ENCODE data around the gene SPO11.

The SPO11 gene

DNA sequence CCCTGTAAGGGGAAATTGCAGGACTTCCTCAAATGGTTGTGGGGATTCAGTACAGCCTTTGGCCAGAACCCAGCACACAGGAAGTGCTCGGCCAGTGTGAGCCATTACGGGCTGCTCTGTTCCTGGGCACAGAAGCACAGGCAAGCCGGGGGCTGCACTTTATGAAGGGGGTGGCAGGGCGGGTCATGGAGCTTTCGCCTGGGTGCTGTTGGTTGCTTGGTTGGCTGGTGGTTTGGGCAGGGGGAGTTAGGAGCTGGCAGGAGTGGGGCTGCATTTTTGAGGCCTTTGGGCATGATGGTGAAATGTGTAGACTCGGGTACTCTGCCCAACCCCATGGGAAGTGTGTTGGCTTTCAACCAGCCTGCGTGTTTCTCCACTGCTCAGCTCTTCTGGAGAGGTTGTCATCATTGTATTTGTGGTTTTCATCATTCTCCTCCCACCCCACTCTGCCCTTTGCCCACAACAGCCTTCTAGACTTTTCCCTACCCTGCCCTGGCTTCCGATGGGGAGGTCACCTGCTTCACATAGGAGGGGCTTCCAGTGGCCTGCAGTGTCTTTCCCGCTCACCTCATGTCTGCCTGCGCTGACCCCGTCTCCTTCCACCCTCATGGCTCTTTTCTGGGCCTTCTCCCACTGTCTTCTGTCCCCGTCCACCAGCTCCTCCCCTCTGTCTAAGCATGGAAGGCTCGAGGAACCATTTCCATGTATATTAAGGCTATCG is 45.5 kb downstream of the SPO11 start:
- TF ChIP-seq ZNF384 (IDR thresholded peaks at IDR 0.05) (no peak), FOXA1 (IDR thresholded peaks at IDR 0.05) (no peak), FOXM1 (IDR thresholded peaks at IDR 0.05; ENCODE audit: borderline replicate concordance) (no peak), FOXK2 (IDR thresholded peaks at IDR 0.05) (no peak), BHLHE40 (IDR thresholded peaks at IDR 0.05; ENCODE audit: borderline replicate concordance) (no peak), ARNT (IDR thresholded peaks at IDR 0.05) (no peak), TARDBP (IDR thresholded peaks at IDR 0.05) (no peak), ELF4 (IDR thresholded peaks at IDR 0.05) (no peak), SUZ12 (IDR thresholded peaks at IDR 0.05) (no peak), SP1 (IDR thresholded peaks at IDR 0.05) (no peak), HDGF (IDR thresholded peaks at IDR 0.05; ENCODE audit: borderline replicate concordance) (no peak), LEF1 (IDR thresholded peaks at IDR 0.05; ENCODE audit: borderline replicate concordance) (no peak), L3MBTL2 (conservative IDR thresholded peaks at IDR 0.05) (no peak), NFRKB (IDR thresholded peaks at IDR 0.05) (no peak), CTBP1 (IDR thresholded peaks at IDR 0.05; ENCODE audit: borderline replicate concordance) (no peak)
- TF ChIP-seq, protein P1, sequence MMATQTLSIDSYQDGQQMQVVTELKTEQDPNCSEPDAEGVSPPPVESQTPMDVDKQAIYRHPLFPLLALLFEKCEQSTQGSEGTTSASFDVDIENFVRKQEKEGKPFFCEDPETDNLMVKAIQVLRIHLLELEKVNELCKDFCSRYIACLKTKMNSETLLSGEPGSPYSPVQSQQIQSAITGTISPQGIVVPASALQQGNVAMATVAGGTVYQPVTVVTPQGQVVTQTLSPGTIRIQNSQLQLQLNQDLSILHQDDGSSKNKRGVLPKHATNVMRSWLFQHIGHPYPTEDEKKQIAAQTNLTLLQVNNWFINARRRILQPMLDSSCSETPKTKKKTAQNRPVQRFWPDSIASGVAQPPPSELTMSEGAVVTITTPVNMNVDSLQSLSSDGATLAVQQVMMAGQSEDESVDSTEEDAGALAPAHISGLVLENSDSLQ (IDR thresholded peaks at IDR 0.05): no peak
- ChIA-PET POLR2A (interaction anchor here (0.9 kb wide), 1 partner anchor 16 kb away, joined by 5 read pairs; the partner anchor contains the start of gene RBM38), CTCF (no interaction called here)
- no peak for DNase-seq (ENCODE audit: extremely low spot score)

DNA sequence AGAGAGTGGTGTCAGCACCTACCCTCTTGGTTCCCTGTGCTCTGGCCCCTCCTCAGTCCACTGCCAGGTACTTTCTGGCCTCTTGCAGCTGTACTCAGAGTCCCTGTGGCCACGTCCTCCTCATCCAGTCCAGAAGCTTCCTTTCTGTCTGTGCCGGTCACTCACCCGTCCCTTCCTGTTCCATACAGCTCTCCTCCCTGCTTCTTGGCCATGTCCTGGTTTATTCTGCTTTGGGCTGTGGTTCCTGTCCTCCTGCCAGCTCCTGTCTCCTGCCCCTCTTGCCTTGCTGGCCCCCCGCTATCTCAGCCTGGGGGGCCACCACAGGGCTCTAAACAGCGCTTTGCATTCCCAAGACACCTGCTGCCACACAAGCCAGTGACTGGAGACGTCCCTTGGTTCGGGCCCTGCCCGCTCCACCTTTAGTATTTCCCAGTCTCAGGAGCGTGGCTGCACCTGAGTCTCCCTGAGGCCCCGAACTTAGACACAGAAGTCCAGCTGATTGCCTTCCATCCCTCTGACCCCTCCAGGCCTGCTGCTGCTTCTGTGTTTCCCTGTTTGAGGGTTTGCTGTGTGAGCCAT is 46.1 kb downstream of the SPO11 start:
- POLR2A ChIA-PET: interaction anchor here (0.9 kb wide), 1 partner anchor 15 kb away, joined by 5 read pairs; the partner anchor contains the start of gene RBM38
- TF ChIP-seq L3MBTL2 (conservative IDR thresholded peaks at IDR 0.05) (no peak), BHLHE40 (IDR thresholded peaks at IDR 0.05; ENCODE audit: borderline replicate concordance) (no peak), TARDBP (IDR thresholded peaks at IDR 0.05) (no peak), FOXM1 (IDR thresholded peaks at IDR 0.05; ENCODE audit: borderline replicate concordance) (no peak), SP1 (IDR thresholded peaks at IDR 0.05) (no peak)
- CTCF ChIA-PET: no interaction called here
- DNase-seq (ENCODE audit: extremely low spot score): no peak

DNA sequence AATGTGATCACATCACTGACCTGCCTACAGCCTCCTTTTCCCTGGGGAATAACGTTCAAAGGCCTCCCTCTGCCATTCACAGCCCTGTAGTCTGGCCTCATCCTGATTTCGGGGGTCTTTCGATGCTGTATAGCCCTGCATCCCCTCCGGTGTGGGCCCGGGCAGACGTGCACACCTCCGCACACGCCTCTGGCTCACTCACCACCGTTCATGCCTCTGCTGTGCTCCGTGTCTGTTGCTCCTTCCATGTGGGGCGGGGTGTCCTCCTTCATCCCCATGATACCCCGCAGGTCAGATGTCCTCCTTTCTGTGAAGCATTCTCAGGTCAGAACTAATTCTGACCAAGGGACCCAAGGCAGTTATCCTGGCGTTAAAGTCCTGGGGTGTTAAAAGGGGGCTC is 47.7 kb downstream of the SPO11 start:
- POLR2A ChIA-PET: no interaction called here
- CTCF ChIA-PET: interaction anchor here (1.5 kb wide), 1 partner anchor 13 kb away, joined by 6 read pairs; no protein-coding TSS in a partner anchor
- TF ChIP-seq ELF4 (IDR thresholded peaks at IDR 0.05) (no peak), NFRKB (IDR thresholded peaks at IDR 0.05) (no peak)

DNA sequence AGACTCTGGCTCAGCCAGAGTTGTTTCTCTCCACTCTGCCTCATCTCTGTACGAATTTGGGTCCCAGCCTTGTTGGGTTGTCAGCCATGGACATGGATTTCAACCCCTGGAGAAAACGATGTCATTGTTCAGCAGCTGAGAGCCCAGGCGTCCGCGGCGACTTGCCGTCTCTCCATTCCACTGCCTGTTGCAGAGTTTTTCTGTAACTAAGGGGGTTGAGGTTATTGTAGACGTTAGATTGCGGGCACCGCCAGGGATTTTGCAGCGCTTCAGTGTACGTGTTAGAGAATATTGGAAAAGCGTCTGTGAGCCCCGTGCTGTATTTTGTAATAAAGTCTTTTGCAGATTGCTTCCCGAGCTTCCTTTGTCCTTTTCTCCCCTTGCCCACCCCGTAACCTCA is 48.5 kb downstream of the SPO11 start:
- no peak for DNase-seq (ENCODE audit: extremely low spot score)
- TF ChIP-seq FOXK2 (IDR thresholded peaks at IDR 0.05) (no peak), LEF1 (IDR thresholded peaks at IDR 0.05; ENCODE audit: borderline replicate concordance) (no peak), ELF4 (IDR thresholded peaks at IDR 0.05) (no peak), FOXM1 (IDR thresholded peaks at IDR 0.05; ENCODE audit: borderline replicate concordance) (no peak), HDGF (IDR thresholded peaks at IDR 0.05; ENCODE audit: borderline replicate concordance) (no peak), SUZ12 (IDR thresholded peaks at IDR 0.05) (no peak), BHLHE40 (IDR thresholded peaks at IDR 0.05; ENCODE audit: borderline replicate concordance) (no peak), TARDBP (IDR thresholded peaks at IDR 0.05) (no peak), ARNT (IDR thresholded peaks at IDR 0.05) (no peak), ZNF384 (IDR thresholded peaks at IDR 0.05) (no peak), SP1 (IDR thresholded peaks at IDR 0.05) (no peak), NFRKB (IDR thresholded peaks at IDR 0.05) (no peak), CTBP1 (IDR thresholded peaks at IDR 0.05; ENCODE audit: borderline replicate concordance) (no peak), FOXA1 (IDR thresholded peaks at IDR 0.05) (no peak)
- TF ChIP-seq, protein P1 (IDR thresholded peaks at IDR 0.05): no peak
- POLR2A ChIA-PET: no interaction called here
- CTCF ChIA-PET: interaction anchor here (1.5 kb wide), 1 partner anchor 14 kb away, joined by 6 read pairs; no protein-coding TSS in a partner anchor

More for the DNA sequence above, 47.7 kb downstream of the SPO11 start:
- no peak for DNase-seq (ENCODE audit: extremely low spot score)

DNA sequence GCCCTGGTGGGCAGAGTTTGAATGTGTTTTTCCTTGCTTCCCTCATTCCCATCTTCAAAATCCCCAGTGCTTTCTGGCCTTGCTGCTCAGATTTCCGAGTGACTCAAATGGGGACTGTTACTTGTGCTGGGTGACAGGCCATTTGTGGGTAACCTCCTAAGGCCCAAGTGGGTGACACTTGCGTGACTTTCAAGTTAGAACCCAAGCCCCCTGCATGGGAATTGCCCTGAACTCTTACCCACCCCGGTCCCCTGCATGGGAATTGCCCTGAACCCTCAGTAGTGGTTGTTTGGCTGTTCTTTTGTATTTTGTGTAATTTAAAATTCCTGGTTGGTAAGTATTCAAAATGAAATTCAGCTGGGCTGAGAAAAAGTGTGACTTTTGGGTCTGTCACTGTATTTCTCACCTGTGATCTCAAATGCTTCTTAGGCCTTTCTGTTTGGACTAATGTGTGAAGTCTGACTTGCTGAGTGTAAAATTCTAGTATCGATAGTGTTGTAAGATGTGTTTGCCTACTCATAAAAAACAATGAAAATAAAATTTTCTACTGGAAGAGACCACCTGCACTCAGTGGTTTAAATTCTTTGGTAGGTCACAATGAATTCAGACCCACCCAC is 49.2 kb downstream of the SPO11 start:
- no peak for DNase-seq (ENCODE audit: extremely low spot score)
- CTCF ChIA-PET: interaction anchor here (1.1 kb wide), 1 partner anchor 123 kb away, joined by 3 read pairs; no protein-coding TSS in a partner anchor

DNA sequence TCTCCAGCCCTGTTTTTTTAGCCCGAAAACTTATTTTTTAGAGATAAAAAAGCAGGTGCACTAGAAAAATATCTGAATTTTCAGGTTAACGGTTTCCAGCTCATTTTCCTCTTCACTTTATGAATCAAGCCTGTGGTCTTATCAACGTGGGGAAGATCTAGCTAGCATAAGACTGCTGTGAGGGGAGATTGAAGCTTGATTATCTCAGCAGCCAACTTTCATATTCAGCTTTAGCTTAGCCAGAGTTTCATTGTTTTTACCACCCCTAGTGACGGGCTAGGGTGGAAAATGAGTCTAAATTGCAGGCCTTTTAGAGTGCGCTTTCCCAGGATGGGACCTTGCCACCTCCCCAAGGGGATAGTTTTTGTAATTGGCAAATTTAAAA is 49.7 kb downstream of the SPO11 start:
- DNase-seq (ENCODE audit: extremely low spot score): no peak
- ChIA-PET CTCF (interaction anchor here (1.0 to 1.1 kb wide), 2 partner anchors 10 to 123 kb away, joined by 3 to 5 read pairs; no protein-coding TSS in a partner anchor), POLR2A (no interaction called here)
- TF ChIP-seq TARDBP (IDR thresholded peaks at IDR 0.05): no peak
- TF ChIP-seq ARNT (IDR thresholded peaks at IDR 0.05): no peak
- TF ChIP-seq ZNF384 (IDR thresholded peaks at IDR 0.05): no peak
- no peak for TF ChIP-seq HDGF (IDR thresholded peaks at IDR 0.05; ENCODE audit: borderline replicate concordance)
- TF ChIP-seq FOXA1 (IDR thresholded peaks at IDR 0.05): no peak
- no peak for TF ChIP-seq FOXM1 (IDR thresholded peaks at IDR 0.05; ENCODE audit: borderline replicate concordance)
- no peak for TF ChIP-seq FOXK2 (IDR thresholded peaks at IDR 0.05)
- no peak for TF ChIP-seq CTBP1 (IDR thresholded peaks at IDR 0.05; ENCODE audit: borderline replicate concordance)
- no peak for TF ChIP-seq L3MBTL2 (conservative IDR thresholded peaks at IDR 0.05)
- no peak for TF ChIP-seq SUZ12 (IDR thresholded peaks at IDR 0.05)
- no peak for TF ChIP-seq NFRKB (IDR thresholded peaks at IDR 0.05)
- TF ChIP-seq, protein P1 (IDR thresholded peaks at IDR 0.05): no peak
- no peak for TF ChIP-seq ELF4 (IDR thresholded peaks at IDR 0.05)

More for the DNA sequence above, 49.2 kb downstream of the SPO11 start:
- POLR2A ChIA-PET: no interaction called here
- TF ChIP-seq TARDBP (IDR thresholded peaks at IDR 0.05) (no peak), BHLHE40 (IDR thresholded peaks at IDR 0.05; ENCODE audit: borderline replicate concordance) (no peak), L3MBTL2 (conservative IDR thresholded peaks at IDR 0.05) (no peak)

All from HEK293T (cell line).